Breast epithelium (tissue), 4 donors: Measurements from ENCODE around the gene F2RL1. TPM values are rescaled to one million over a fixed set of nuclear protein-coding genes. Genes with fewer than 3 reads are reported as not detected.
"Not testable (repeated sequence)": the region's sequence is repeated elsewhere in the genome, so short reads cannot be mapped to it uniquely, and the experiment has no call there.

ENCODE experiments used
- DNase-seq, 2 donors: peaks; one replicate each; pipeline ENCODE4 v3.0.0-alpha.2; 2019; ENCODE audit warnings: low spot score in 2 of 2
- H3K27ac ChIP-seq, 2 donors: fragments of 200-600 bp; sonication (generic) in 1 of 2; one replicate each; pipeline ENCODE4 v1.5.1; 2016 to 2019; ENCODE audit warnings: mild to moderate bottlenecking in 1 of 2
- H3K27me3 ChIP-seq, 2 donors: fragments of 200-600 bp; sonication (generic) in 1 of 2; one replicate each; pipeline versions ENCODE4 v1.5.1 to v1.6.0; 2017 to 2019; ENCODE audit warnings: control low read depth in 1 of 2, mild to moderate bottlenecking in 1 of 2
- H3K36me3 ChIP-seq: fragments of 200-600 bp; one replicate; pipeline ENCODE4 v1.5.1; 2019
- H3K4me1 ChIP-seq, 2 donors: fragments of 200-600 bp; sonication (generic); one replicate each; pipeline ENCODE4 v1.5.1; 2016 to 2019; ENCODE audit warnings: control low read depth in 1 of 2
- H3K4me3 ChIP-seq, 3 donors: fragments of 200-600 bp; sonication (generic); 1 replicate in 2 of 3; 2 replicates in 1 of 3; pipeline ENCODE4 v1.5.1; 2016 to 2019; ENCODE audit warnings: mild to moderate bottlenecking in 3 of 3, moderate library complexity in 2 of 3
- H3K9me3 ChIP-seq, 2 donors: fragments of 200-600 bp; sonication (generic) in 1 of 2; one replicate each; pipeline ENCODE4 v1.5.1; 2016 to 2019; ENCODE audit warnings: control low read depth in 1 of 2
- POLR2A ChIP-seq: fragments of 450-650 bp; IDR thresholded peaks from one replicate; pipeline ENCODE4 v1.6.1; 2016; ENCODE audit warnings: antibody characterized with exemption, mild to moderate bottlenecking, moderate library complexity
- POLR2AphosphoS5 ChIP-seq, 3 donors: sonication (generic); formaldehyde crosslinking; IDR thresholded peaks; one replicate each; pipeline ENCODE4 v1.6.1; 2017; ENCODE audit warnings: antibody characterized with exemption in 3 of 3
- intact Hi-C: fragments of 100-400 bp; cut with DNase I; formaldehyde crosslinking; loops from one replicate; pipeline ENCODE4 v1.15.1; 2023; ENCODE audit warnings: low total_unique reads
- total RNA-seq, 3 donors: library from RNA; depleted of rRNA; stranded (reverse); fragments of >200 nt; gene quantifications; one replicate each; pipeline ENCODE4 v1.1.0, GENCODE V29; 2016
- TF ChIP-seq, protein P1 (sequence below), 3 donors: fragments of 450-650 bp; IDR thresholded peaks; one replicate each; pipeline ENCODE4 v1.5.1; 2016 to 2017; ENCODE audit warnings: antibody characterized with exemption in 3 of 3, mild to moderate bottlenecking in 3 of 3, moderate library complexity in 3 of 3

Gene F2RL1
- total RNA-seq, 3 donors from 2014 or later, result 0.64 to 13.8 (median 5.6) TPM

DNA sequence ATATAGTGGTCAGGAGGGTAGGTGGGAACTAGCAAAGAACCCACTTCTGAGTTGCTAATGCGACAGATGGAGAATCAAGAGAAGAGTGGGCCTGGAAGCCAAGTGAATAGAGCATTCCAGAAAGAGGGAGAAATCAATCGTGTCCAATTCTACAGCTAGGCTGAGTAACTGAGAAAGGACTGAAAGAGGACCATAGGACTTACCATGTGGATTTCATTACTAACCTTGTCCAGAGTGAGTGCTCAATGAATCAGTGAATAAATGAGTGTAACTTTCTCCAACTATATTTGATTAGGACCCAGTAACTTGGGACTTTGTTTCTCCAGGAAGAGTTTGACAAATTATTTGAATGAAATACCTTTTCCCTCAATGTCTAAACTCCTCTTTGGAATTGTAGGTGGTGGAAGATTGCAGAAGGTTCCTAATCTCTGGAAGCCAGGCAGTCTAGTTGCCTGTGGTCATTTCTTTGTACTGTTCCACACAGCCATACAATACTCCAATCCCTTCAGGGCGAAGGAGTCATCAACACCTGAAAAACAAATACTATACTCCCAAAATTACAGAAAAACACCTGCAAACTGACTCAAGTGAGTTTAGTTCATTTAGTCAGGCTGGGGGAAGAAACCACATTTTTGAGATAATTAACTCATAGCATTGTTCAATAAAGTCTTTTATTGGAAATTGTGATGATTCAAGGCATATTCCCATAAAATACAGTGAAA lies 2.6 kb upstream of the F2RL1 start:
- intact Hi-C loops, result no loop called here
- H3K27ac ChIP-seq, result no peak overlapping the region
- TF ChIP-seq POLR2AphosphoS5 (IDR thresholded peaks at IDR 0.05) (no peak), POLR2A (no peak)
- TF ChIP-seq, protein P1, sequence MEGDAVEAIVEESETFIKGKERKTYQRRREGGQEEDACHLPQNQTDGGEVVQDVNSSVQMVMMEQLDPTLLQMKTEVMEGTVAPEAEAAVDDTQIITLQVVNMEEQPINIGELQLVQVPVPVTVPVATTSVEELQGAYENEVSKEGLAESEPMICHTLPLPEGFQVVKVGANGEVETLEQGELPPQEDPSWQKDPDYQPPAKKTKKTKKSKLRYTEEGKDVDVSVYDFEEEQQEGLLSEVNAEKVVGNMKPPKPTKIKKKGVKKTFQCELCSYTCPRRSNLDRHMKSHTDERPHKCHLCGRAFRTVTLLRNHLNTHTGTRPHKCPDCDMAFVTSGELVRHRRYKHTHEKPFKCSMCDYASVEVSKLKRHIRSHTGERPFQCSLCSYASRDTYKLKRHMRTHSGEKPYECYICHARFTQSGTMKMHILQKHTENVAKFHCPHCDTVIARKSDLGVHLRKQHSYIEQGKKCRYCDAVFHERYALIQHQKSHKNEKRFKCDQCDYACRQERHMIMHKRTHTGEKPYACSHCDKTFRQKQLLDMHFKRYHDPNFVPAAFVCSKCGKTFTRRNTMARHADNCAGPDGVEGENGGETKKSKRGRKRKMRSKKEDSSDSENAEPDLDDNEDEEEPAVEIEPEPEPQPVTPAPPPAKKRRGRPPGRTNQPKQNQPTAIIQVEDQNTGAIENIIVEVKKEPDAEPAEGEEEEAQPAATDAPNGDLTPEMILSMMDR (IDR thresholded peaks at IDR 0.05), result no peak
- H3K4me3 ChIP-seq, result no peak overlapping the region
- H3K4me1 ChIP-seq, result no peaks in the 10 kb centered on the region
- no peak for DNase-seq
- H3K27me3 ChIP-seq, result no peaks in the 10 kb centered on the region
- H3K36me3 ChIP-seq, result no peaks in the 10 kb centered on the region
- H3K9me3 ChIP-seq, result no peaks in the 10 kb centered on the region

DNA sequence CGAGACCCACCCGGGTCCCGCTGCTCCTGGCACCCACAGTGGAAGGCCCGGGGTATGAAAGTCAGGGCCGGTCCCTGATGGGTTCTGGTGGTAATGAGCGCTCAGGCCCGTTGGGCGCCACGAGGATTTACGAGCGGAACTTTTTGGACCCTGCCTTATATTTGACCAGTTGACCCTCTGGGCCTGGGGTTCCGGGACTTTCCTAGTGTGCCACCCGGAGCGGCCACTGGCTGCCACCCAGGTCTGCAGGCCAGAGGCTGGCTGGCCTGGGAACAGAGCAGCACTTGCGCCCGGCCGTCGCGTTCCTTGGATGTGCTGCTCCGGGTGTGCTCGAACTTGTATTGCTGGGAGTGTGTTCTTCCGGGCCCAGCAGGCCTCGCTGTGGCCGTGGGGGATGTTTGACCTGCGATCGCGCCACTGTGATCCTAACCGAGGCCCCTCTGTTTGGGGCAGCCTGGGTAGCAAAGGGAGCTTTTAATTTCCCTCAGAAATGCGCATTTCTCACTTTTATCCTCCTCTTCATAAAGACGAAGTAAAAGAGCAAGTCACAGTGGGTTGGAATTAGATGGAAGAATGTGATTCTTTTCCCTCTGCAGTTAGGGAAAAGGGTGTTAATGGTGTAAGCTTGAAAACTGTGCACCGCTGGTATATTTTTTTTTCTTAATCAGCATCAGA lies 1.2 kb downstream of the F2RL1 start:
- TF ChIP-seq POLR2A (no peak), POLR2AphosphoS5 (IDR thresholded peaks at IDR 0.05) (no peak)
- TF ChIP-seq, protein P1 (IDR thresholded peaks at IDR 0.05), result no peak
- H3K36me3 ChIP-seq, result no peaks in the 10 kb centered on the region
- H3K27me3 ChIP-seq, result no peaks in the 10 kb centered on the region
- H3K4me1 ChIP-seq, result no peaks in the 10 kb centered on the region
- DNase-seq, result no peak
- H3K9me3 ChIP-seq, result no peaks in the 10 kb centered on the region
- peak overlapping the region; percentile 51 to 74 (median 59) for H3K4me3 ChIP-seq
- intact Hi-C loops, result no loop called here
- H3K27ac ChIP-seq, result peak overlapping the region in 1 of 2 donors; percentile 55

DNA sequence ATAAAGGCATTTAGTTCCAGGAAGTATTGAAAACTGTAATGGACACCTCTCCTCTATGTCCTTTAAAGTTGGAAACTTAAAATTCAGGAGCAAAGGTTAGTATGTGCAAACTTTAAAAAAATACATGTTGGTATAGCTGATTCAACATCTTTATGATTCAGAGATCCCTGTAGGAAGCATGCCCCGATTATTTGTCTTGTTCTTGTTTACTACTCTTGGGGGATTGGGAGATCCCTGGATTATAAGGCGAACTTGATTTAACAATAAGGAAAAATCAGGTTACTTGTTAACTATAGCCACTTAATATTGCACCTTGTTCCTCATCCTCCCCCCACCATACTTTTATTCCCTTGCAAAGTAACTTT lies 1.7 kb downstream of the F2RL1 start:
- no peaks in the 10 kb centered on the region for H3K9me3 ChIP-seq

DNA sequence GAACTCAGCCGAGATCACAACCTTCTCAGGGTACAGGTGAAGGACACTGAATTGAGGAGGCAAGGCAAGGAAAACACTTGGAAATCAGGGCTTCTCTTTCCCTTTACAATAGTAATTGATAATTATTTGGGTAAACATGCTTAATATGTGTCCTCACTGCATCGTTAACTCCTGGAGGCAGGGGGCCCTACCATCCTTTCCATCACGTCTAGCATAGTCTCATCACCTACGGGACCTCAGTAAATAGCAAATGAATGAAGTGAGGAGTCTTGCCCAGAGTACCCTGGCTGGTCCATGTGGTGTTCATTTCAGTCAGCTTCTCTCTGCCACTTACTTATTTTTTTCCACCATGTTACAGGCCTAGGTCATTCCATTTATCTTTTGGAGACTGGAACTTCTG lies 2.3 kb downstream of the F2RL1 start:
- DNase-seq, result no peak
- Histone ChIP-seq H3K36me3 (no peaks in the 10 kb centered on the region), H3K9me3 (no peaks in the 10 kb centered on the region), H3K27ac (no peak overlapping the region), H3K27me3 (no peaks in the 10 kb centered on the region), H3K4me1 (no peaks in the 10 kb centered on the region), H3K4me3 (no peak overlapping the region)
- intact Hi-C loops, result no loop called here
- TF ChIP-seq POLR2AphosphoS5 (IDR thresholded peaks at IDR 0.05) (no peak), POLR2A (no peak)
- TF ChIP-seq, protein P1 (IDR thresholded peaks at IDR 0.05), result no peak

More for the DNA sequence above, 1.7 kb downstream of the F2RL1 start:
- no peak overlapping the region for H3K27ac ChIP-seq
- no peak for TF ChIP-seq POLR2A
- TF ChIP-seq, protein P1 (IDR thresholded peaks at IDR 0.05), result no peak
- TF ChIP-seq POLR2AphosphoS5 (IDR thresholded peaks at IDR 0.05), result no peak
- H3K4me1 ChIP-seq, result no peaks in the 10 kb centered on the region
- H3K27me3 ChIP-seq, result no peaks in the 10 kb centered on the region
- H3K4me3 ChIP-seq, result peak overlapping the region in 2 of 3 donors; percentile 59 to 74
- DNase-seq, result no peak
- no peaks in the 10 kb centered on the region for H3K36me3 ChIP-seq
- intact Hi-C loops, result no loop called here

DNA sequence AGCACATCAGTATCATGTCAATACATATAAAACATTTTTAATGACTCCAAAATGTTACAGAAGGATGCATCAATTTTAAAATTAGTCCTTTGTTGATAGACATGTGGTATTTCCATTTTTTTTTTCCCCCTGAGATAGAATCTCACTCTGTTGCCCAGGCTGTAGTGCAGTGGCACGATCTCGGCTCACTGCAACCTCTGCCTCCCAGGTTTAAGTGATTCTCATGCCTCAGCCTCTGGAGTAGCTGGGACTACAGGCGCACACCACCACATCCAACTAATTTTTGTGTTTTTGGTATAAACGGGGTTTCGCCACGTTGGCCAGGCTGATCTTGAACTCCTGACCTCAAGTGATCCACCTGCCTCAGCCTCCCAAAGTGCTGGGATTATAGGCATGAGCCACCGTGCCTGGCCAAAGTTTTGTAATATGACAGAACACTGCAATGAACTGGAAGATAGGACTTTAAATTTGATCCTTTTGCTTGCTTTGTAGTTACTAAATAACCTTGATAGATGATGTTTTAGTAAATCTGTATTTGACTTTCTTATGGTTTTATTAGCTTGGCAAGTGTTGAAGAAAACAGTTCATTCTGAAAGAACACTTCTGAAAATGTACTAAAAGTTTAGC lies 3.4 kb downstream of the F2RL1 start:
- intact Hi-C loops, H3K4me3 ChIP-seq, H3K36me3 ChIP-seq, H3K9me3 ChIP-seq, H3K27me3 ChIP-seq, H3K27ac ChIP-seq, DNase-seq, H3K4me1 ChIP-seq: not testable (repeated sequence)

DNA sequence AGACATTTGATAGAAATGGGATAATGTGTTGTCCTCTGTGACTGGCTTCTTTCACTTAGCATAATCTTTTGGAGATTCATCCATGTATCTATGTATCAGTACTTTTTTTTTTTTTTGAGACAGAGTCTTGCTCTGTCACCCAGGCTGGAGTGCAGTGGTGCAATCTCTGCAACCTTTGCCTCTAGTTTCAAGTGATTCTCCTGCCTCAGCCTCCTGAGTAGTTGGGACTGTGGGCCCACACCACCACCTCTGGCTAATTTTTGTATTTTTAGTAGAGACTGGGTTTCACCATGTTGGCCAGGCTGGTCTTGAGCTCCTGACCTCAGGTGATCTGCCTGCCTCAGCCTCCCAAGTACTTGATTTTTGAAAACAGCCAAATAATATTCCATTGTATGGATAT lies 7.6 kb downstream of the F2RL1 start:
- intact Hi-C loops, H3K27ac ChIP-seq, H3K9me3 ChIP-seq, H3K27me3 ChIP-seq, H3K36me3 ChIP-seq, DNase-seq, H3K4me3 ChIP-seq, H3K4me1 ChIP-seq: not testable (repeated sequence)
